Measurements from ENCODE around the gene FADS2. TPM values are rescaled to one million over a fixed set of nuclear protein-coding genes. Genes with fewer than 3 reads are reported as not detected.

FADS2 gene
- total and polyA plus RNA-seq, 2 experiments from 2014 or later: 317 to 356 TPM

DNA sequence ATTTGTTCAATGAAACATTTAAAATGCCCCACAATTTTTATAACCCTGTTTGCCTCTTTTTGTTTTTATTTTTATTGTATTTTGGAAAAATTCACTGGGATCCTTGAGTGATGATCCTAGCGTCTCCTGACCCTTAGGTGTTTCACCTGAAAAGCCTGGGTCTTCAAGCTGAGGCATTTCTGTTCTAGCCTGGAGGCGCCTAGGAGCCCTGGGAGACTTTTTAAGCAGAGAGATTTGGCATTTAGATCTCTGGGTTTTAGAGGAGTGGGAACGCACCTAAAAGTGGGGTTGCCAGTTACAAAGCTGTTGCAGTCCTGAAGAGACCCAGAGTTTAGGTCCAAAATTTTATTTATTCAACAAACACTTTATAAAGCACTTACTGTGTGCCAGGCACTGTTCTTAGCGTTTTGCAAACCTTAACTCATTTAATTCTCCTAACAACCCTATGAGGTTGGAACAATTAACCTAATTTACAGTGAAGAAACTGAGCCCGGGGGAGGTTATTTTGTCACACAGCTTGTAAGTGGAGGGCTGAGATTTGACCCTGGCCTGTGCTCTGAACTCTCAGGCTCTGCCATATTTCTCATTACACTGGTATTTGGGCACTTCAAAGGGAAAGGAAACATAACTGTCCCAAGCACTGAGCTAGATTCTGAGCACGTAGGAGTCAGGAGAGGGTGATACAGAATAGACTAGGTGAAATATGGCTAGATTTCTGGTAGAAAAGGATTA lies 10.5 kb upstream of the FADS2 start:
- H2AFZ ChIP-seq: peak overlapping the region; percentile 38
- no peaks in the 10 kb centered on the region for H3K27me3 ChIP-seq

DNA sequence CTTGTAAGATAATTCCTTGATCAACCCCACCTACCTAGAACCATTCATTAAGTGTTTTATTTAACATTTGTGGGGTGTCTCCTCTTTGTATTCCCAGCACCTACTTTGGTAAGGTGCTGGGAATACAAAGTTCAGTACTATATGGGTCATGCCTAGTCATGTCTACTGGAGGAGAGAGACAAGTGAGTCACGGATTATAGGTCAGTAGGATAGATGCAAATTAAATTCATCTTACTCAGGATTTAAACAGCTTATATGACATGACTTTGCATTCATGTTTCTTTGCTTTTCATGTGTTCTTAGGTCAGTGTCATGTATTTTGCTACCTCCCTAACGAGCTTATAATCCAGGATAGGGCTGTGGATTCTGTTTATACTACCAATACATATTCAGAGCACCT lies 7.9 kb upstream of the FADS2 start:
- Histone ChIP-seq H3K27ac (peak overlapping the region; percentile 75), H3K9me3 (ENCODE audit: low read depth) (no peaks in the 10 kb centered on the region), H4K20me1 (ENCODE audit: insufficient read depth, poor library complexity, severe bottlenecking) (no peaks in the 10 kb centered on the region), H3K4me2 (no peak overlapping the region), H3K36me3 (replicated peaks; ENCODE audit: insufficient read depth, low read depth) (no peaks in the 10 kb centered on the region), H3K27me3 (no peaks in the 10 kb centered on the region), H3K4me1 (ENCODE audit: insufficient read depth) (peaks cover 10% of the 10 kb centered on the region), H3K9me2 (replicated peaks; ENCODE audit: insufficient read depth) (no peaks in the 10 kb centered on the region), H3K79me2 (peaks cover 17% of the 10 kb centered on the region), H2AFZ (no peak overlapping the region), H3K4me3 (no peak overlapping the region)
- whole genome bisulfite sequencing (ENCODE audit: low lambda C conversion rate, missing lambda C conversion rate): 94% methylated on average over 2 of the region's 2 CpGs
- no peak for TF ChIP-seq EZH2phosphoT487 (IDR thresholded peaks at IDR 0.05; ENCODE audit: low read depth, severe bottlenecking, unreplicated experiment)
- TF ChIP-seq, protein P1, sequence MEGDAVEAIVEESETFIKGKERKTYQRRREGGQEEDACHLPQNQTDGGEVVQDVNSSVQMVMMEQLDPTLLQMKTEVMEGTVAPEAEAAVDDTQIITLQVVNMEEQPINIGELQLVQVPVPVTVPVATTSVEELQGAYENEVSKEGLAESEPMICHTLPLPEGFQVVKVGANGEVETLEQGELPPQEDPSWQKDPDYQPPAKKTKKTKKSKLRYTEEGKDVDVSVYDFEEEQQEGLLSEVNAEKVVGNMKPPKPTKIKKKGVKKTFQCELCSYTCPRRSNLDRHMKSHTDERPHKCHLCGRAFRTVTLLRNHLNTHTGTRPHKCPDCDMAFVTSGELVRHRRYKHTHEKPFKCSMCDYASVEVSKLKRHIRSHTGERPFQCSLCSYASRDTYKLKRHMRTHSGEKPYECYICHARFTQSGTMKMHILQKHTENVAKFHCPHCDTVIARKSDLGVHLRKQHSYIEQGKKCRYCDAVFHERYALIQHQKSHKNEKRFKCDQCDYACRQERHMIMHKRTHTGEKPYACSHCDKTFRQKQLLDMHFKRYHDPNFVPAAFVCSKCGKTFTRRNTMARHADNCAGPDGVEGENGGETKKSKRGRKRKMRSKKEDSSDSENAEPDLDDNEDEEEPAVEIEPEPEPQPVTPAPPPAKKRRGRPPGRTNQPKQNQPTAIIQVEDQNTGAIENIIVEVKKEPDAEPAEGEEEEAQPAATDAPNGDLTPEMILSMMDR (IDR thresholded peaks at IDR 0.05; ENCODE audit: poor library complexity): no peak
- DNase-seq (ENCODE audit: low spot score): no peak

More for the DNA sequence above, 10.5 kb upstream of the FADS2 start:
- H3K4me3 ChIP-seq: peak overlapping the region; percentile 18
- no peak for TF ChIP-seq EZH2 (IDR thresholded peaks at IDR 0.05; ENCODE audit: borderline replicate concordance)
- no peak for TF ChIP-seq EZH2phosphoT487 (IDR thresholded peaks at IDR 0.05; ENCODE audit: low read depth, severe bottlenecking, unreplicated experiment)
- no peak for DNase-seq (ENCODE audit: low spot score)
- H3K79me2 ChIP-seq: peaks cover 33% of the 10 kb centered on the region
- no peaks in the 10 kb centered on the region for H3K9me2 ChIP-seq (replicated peaks; ENCODE audit: insufficient read depth)
- H3K4me2 ChIP-seq: peak overlapping the region; percentile 94
- peak overlapping the region; percentile 97 for H3K27ac ChIP-seq
- H3K36me3 ChIP-seq (replicated peaks; ENCODE audit: insufficient read depth, low read depth): no peaks in the 10 kb centered on the region
- peaks cover 20% of the 10 kb centered on the region for H3K4me1 ChIP-seq (ENCODE audit: insufficient read depth)
- WGBS (ENCODE audit: low lambda C conversion rate, missing lambda C conversion rate): 50% methylated on average over 6 of the region's 6 CpGs
- H4K20me1 ChIP-seq (ENCODE audit: insufficient read depth, poor library complexity, severe bottlenecking): no peaks in the 10 kb centered on the region
- no peaks in the 10 kb centered on the region for H3K9me3 ChIP-seq (ENCODE audit: low read depth)

DNA sequence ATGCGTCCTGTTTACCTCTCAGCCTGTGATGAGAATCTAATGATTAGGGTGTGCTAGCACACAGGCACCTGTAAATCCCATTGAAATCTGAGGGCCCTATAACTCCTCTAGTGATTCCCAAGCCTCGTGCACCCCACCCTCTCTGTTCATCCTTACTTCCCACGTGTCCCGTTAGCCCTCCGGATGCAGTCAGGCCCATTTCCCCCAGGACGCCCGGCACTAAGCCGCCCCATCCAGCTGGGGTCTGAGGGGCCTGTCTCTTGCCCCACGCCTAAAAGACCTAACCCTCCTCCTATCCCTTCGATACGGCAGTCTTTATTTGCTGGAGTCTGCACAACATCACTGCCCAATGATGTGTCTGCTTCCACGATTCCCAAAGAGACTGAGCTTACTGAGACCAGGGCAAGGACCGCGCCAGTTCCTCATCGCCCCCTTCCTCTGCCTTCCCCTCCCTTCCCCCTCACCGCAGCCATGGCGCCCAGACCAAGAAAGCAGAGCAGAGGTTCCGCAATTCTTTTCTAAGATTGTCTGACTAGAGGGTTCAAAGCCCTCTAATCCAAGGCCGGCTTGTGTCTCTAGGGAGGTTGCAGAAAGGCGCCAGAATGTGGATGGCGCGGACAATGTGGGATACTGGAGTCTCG lies 1.1 kb upstream of the FADS2 start:
- TF ChIP-seq EZH2 (IDR thresholded peaks at IDR 0.05; ENCODE audit: borderline replicate concordance): no peak
- TF ChIP-seq, protein P1 (IDR thresholded peaks at IDR 0.05; ENCODE audit: poor library complexity): no peak
- no peak for TF ChIP-seq EZH2phosphoT487 (IDR thresholded peaks at IDR 0.05; ENCODE audit: low read depth, severe bottlenecking, unreplicated experiment)
- Histone ChIP-seq H3K9me2 (replicated peaks; ENCODE audit: insufficient read depth) (no peaks in the 10 kb centered on the region), H3K36me3 (replicated peaks; ENCODE audit: insufficient read depth, low read depth) (no peaks in the 10 kb centered on the region), H3K79me2 (peaks cover 38% of the 10 kb centered on the region), H3K4me1 (ENCODE audit: insufficient read depth) (peaks cover 26% of the 10 kb centered on the region), H3K4me3 (peak overlapping the region; percentile 95), H3K27me3 (no peaks in the 10 kb centered on the region), H3K4me2 (peak overlapping the region; percentile 93), H3K27ac (peak overlapping the region; percentile 98), H4K20me1 (ENCODE audit: insufficient read depth, poor library complexity, severe bottlenecking) (peaks cover 26% of the 10 kb centered on the region), H3K9me3 (ENCODE audit: low read depth) (no peaks in the 10 kb centered on the region), H2AFZ (peak overlapping the region; percentile 44)
- WGBS (ENCODE audit: low lambda C conversion rate, missing lambda C conversion rate): 13% methylated on average over 23 of the region's 23 CpGs
- DNase-seq (ENCODE audit: low spot score): no peak

DNA sequence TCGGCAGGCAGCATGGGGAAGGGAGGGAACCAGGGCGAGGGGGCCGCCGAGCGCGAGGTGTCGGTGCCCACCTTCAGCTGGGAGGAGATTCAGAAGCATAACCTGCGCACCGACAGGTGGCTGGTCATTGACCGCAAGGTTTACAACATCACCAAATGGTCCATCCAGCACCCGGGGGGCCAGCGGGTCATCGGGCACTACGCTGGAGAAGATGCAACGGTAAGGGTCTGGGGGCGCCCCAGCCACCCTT lies 204 bp downstream of the FADS2 start:
- H3K4me2 ChIP-seq: peak overlapping the region; percentile 93
- peak overlapping the region; percentile 98 for H3K27ac ChIP-seq
- peak overlapping the region; percentile 95 for H3K4me3 ChIP-seq
- peaks cover 26% of the 10 kb centered on the region for H3K4me1 ChIP-seq (ENCODE audit: insufficient read depth)
- DNase-seq (ENCODE audit: low spot score): no peak
- WGBS (ENCODE audit: low lambda C conversion rate, missing lambda C conversion rate): 0% methylated on average over 9 of the region's 16 CpGs
- H3K36me3 ChIP-seq (replicated peaks; ENCODE audit: insufficient read depth, low read depth): no peaks in the 10 kb centered on the region
- TF ChIP-seq EZH2phosphoT487 (IDR thresholded peaks at IDR 0.05; ENCODE audit: low read depth, severe bottlenecking, unreplicated experiment) (no peak), EZH2 (IDR thresholded peaks at IDR 0.05; ENCODE audit: borderline replicate concordance) (no peak)
- TF ChIP-seq, protein P1 (IDR thresholded peaks at IDR 0.05; ENCODE audit: poor library complexity): no peak
- H3K79me2 ChIP-seq: peaks cover 50% of the 10 kb centered on the region
- peaks cover 29% of the 10 kb centered on the region for H4K20me1 ChIP-seq (ENCODE audit: insufficient read depth, poor library complexity, severe bottlenecking)
- no peaks in the 10 kb centered on the region for H3K27me3 ChIP-seq
- H2AFZ ChIP-seq: peak overlapping the region; percentile 60
- no peaks in the 10 kb centered on the region for H3K9me3 ChIP-seq (ENCODE audit: low read depth)
- H3K9me2 ChIP-seq (replicated peaks; ENCODE audit: insufficient read depth): no peaks in the 10 kb centered on the region
